GM18519 (cell line): ENCODE measurements around the gene CDC14B.
A peak's percentile ranks its signal among the peaks of the same experiment; 100 is the strongest.

Experiments
- ATAC-seq: cut with Tn5 transposase; IDR thresholded peaks from one replicate; pipeline ENCODE4 v1.9.1; 2021; ENCODE audit warnings: mild to moderate bottlenecking, moderate library complexity; ENCODE audit not compliant: unreplicated experiment, low FRiP score

CDC14B gene

DNA sequence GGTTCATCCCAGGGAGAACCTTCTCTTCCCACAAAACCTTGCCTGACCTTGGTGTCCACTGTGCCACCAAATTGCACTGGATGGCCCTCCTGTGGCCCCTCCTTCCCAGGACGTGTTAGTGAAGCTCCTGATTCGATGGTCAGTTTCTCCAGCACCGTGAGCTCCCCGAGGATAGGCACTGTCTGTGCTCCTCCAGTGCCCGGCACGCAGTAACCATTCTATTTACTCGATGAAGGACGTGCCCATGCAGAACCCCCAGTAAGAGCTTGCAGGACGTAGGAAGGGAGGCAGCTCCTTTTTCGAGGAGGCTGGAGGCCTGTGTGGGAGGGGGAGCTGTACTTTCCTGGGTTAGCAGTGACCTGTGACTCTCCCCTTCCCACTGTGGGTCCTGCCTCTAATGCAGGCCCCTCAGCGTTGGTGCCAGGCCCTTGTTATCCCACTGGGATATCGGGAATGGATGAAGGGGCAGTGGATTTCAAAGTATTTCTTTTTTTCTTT lies 130.1 kb downstream of the CDC14B start:
- no peak for ATAC-seq

DNA sequence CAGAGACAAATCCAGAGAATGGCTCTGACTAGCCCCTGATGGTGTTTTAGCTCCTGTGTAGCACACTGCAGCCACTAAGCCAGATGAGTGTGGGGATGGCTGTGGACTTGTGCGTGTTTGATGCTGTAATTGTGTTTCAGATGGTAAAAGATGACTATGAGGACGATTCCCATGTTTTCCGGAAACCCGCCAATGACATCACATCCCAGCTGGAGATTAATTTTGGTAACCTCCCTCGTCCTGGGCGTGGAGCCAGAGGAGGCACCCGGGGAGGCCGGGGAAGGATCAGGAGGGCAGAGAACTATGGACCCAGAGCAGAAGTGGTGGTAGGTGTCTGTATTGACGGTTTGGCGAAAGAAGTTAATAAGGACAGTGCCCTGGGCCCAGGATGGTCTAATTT lies 131.7 kb downstream of the CDC14B start:
- ATAC-seq = no peak

DNA sequence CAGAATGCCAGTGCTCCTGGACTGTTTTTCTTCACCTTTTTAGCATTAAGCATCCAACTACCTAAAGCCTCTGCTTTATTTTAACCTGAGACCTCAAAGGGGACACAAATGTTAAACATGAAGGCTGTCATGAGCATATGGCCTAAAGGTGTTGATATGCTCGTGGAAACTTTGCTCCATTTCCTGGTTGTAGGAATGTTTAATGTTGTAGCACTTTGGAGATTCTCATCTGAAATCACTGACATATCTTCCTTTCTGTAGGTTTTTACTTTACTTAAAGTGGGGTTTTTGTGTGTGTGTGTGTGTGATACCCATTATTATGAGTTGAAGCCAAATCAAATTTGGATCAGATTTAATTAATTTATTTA lies 132.6 kb downstream of the CDC14B start:
- ATAC-seq = no peak

DNA sequence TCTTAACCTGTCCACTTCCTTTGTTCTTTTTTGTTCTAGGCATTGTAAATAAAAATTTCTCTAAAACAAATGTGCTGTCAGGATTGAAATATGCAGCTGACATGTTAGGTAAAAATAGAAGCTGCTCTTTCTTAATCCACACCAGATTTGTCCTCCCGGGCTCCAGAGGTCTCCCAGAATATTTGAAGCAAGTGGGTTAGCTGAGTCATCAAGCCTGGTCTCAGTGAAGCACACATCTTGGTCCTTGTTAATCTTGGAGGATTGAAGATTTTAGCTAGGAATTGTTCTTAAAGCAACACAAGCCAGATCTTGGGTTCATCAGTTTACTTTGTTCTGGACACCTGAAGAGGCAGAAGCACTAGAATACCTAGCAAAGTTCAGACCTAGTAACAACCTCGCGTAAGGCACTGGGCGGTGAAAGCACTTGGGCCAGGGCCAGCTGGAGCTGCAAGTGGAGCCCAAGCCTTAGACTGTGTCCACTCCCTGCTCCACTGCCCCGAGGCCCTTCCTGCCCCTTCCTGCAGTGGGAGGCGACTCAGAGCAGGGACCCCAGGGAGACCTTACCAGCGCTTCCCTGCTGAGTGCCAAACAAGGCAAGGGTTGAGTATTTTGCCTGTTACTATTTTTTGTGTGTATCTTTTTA lies 133.1 kb downstream of the CDC14B start:
- ATAC-seq = no peak

DNA sequence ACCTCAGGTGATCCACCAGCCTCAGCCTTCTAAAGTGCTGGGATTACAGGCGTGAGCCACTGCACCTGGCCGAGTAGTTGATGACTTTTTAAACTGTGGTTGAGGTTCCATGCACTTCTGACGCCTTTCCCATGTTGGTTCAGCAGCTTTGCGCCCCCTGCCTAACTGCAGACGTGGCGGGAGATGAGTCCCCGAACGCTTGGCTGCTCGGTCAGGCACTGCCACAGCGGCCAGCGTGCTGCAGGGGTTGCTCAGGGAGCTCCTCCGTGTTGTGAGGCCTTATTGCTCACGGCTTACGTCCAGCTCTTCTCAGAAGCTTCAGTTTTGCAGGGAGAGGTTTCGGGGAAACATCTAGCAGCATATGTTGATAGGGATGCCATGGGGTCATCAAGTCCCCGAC lies 134.4 kb downstream of the CDC14B start:
- ATAC-seq = no peak

DNA sequence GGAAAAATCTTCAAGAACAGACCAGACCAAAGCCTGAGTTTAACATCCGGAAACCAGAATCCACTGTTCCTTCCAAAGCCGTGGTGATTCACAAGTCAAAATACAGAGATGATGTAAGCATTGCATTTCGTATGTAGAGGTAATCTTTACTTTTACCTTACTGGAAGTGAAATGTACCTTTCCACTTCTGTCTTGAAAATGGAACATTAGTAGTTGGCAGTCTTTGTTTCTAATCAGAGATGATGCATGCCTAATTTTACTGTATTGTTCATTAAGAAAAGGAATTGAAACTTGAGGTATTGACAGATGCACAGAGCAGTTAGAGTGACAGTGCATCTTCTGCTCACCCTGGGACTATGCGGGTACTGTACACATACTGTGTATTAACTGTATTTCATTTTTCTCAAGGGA lies 135.1 kb downstream of the CDC14B start:
- ATAC-seq = peak; percentile 81

DNA sequence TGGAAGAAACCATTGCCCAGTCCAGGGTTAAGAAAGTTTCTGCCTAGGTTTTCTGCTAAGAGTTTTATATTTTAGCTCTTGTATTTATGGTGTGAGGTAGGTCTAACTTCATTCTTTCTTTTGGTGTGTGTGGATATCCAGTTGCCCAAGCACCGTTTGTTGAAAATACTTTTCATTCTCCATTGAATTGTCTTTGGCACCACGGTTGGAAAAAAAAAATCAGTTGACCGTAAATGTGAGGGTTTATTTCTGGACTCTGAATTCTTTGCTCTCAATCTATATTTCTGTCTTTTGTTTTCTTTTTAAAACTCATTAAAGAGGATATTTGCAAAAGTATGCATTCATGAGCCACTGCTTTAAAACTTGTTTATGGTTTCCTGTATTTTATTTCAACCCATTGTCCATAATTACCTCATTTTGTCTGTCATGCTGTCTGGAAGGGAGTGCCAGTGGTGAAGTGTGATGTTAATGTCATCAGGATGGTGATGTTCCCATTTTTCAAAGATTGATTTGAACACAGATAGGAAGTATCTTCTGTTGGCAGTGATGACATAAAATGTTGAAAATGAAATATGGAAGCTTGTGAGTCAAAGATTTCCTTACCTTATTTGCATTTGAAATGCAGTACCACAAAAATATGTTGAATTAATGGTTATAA lies 135.8 kb downstream of the CDC14B start:
- ATAC-seq = no peak

DNA sequence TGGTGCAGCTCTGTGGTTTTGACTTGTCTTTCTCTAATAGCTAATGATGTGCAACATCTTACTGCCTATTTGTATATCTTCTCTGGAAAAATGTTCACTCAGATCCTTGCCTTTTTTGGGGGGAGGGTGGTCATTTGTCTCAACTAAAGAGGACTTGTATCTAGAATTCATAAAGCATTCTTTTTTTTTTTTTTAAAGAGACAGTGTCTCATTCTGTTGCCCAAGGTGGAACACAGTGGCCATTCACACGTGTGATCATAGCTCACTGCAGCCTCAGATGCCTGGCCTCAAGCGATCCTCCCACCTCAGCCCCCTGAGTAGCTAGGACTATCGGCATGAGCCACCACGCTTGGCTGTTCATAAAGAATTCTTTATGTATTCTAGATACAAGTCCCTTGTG lies 136.4 kb downstream of the CDC14B start:
- ATAC-seq = no peak

DNA sequence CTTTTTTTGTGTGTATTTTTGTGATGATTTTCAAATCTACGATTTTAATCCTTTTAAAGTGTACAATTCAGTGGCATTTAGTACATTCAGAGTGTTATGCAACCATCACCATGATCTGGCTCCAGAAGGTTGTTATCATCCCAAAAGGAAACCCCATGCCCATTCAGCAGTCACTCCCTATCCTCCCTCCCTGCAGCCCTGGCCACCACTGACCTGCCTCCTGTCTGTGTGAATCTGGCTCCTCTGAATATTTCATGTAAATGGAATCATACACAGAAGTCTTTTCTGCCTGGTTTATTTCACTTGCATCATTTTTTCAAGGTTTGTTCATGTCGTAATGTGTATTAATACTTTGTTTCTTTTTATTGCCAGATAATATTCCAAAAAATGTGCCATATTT lies 137.2 kb downstream of the CDC14B start:
- no peak for ATAC-seq

DNA sequence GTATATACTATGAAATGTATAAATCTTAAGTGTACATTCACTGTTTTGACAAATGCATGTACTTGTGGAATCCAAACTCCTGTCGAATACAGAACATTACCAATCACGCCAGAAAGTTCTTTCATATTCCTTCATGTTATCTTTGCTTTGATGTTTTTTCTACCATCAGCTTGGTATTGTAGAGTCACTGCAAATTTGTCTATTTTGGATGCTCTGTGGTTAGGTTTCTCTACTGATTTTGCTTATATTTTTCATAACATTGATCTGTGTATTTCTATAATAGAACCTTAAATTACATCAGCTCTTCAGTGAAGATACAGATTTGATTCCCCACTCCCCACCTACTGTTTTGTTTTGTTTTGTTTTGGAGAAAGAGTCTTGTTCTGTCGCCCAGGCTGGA lies 138.9 kb downstream of the CDC14B start:
- no peak for ATAC-seq

DNA sequence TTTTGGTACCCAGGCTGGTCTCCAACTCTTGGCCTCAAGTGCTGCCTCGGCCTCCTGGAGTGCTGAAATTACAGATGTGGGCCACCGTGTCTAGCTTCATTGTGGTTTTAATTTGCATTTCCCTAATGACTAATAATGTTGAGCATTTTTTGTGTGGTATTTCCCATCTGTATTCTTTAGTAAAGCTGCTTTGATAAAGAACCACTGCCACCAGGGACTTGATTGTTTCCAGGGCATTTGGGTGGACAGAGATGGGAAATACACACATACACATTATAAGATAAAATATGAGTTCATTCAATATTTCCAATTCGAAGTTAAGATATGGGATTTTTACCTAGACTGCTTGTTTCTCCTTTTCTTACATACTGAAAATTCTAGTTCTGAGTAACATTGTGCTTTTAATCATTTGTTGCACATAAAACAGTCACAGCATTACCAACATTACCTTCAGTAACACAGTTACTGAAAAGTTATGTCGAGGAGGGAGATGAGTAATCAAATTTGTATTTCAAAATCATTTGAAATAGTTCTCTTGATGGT lies 140.7 kb downstream of the CDC14B start:
- peak; percentile 70 for ATAC-seq

DNA sequence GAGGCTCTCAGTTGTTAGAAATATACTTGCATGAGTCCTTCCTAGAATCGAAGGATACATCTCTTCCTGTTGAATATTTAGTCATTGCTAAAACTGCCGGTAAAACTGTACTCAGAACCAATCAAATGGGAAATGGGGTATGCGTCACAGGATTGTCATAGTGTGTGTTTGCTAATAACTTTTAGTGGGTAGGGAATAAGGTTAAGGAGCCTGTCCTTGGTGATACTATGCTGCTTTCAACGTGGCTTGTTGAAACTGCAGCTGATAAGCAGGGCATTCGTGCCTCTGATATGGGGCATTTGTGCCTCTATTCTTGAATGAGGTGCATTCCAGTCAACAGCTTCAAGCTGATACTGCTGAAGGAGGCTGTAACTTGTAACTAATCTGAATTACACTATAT lies 143.1 kb downstream of the CDC14B start:
- no peak for ATAC-seq

DNA sequence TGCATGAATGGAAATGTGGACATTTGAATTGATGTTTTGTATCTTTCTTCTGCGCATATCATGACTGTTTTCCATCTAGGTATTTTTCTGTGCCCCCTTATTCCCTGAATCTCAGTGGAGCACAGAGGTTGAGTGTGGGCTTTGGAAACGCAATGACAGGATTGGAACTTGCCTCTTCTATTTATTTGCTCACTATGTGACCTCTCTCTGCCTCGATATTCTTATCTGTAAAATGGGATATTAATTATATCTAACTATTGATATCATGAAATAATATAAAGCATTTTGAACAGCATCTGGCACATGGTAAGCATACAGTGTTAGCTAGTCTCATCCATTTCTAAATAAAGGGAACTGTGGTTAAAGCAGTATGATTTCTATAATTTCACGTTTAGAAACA lies 143.6 kb downstream of the CDC14B start:
- no peak for ATAC-seq

DNA sequence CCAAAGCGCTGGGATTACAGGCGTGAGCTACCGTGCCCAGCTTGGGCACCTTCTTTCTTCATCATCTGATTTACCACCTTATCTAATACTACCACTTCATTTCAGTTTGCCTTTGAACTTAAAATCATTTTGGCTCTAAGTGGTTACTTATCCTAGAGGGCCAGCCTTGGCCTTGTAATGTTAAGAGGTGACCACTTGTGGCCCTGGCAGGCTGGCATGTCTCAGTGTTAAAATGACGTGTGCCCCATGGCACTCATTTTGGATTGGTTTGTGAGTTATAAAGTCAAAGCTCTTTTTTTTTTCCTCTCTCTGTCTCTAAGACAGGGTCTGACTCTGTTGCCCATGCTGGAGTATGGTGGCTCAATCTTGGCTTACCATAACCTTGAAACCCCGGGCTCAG lies 151.9 kb downstream of the CDC14B start:
- ATAC-seq = no peak

DNA sequence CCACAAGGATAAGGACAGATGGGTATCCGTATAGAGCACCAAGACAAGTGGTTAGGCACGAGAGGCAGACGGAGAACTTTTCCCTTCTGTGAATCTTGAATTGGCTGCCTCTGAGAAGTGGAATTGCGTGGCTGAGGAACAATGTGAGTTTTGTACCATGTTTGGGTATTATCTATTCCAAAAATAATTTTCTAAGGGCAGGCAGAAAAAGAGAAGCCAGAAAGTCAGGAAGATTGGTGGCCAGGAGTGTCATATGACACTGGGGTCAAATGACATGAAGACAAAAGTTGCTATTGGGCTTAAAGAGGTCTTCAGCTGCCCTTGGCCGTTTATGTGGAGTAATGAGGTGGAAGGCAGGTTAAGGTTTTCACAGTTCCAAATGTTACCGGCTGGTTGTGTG lies 155.2 kb downstream of the CDC14B start:
- ATAC-seq = no peak

DNA sequence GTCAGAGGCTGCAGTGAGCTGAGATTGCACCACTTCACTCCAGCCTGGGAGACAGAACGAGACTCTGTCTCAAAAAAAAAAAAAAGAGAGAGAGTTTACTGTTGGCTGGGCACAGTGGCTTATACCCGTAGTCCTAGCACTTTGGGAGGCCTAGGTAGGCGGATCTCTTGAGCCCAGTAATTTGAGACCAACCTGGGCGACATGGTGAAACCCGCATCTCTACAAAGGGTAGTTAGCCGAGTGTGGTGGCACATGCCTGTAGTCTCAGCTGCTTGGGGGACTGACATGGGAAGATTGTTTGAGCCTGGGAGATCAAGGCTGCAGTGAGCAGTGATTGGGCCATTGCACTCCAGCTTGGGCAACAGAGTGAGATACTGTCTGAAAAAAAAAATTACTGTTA lies 157.1 kb downstream of the CDC14B start:
- no peak for ATAC-seq

DNA sequence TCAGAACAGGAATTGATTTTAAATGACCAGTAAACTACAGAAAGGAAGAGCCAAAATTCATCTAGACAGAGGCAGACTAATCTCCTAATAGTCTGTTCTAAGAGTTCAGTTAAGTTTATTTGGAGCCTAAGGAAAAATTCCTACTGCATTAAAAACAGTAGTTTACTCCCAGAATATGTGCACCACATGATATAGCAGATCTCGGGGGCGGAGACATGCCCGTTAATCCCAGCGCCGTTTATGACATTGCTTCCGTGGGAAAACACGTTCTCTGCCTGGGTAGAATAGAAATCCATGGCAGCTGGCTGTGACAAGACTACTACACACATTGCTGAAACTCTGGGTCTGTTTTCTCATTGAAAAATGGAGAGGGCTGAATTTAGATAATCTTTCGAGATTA lies 158.3 kb downstream of the CDC14B start:
- ATAC-seq = no peak

DNA sequence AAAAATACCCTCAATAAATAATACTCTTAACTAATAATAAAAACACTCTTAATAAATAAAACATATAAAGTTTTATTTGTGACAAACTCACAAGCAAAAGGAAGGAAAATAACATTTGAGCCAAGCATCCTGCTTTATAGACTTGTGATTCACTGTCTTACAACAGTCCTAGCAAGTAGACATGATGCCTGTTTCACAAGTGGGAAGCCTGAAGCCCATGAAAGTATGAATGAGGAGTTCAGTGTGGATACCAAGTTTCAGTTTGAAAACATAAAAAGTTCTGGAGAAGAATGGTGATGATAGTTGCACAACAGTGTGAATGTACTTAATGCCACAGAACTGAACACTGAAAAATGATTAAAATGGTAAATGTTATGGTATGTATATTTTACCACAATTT lies 158.8 kb downstream of the CDC14B start:
- ATAC-seq = no peak

DNA sequence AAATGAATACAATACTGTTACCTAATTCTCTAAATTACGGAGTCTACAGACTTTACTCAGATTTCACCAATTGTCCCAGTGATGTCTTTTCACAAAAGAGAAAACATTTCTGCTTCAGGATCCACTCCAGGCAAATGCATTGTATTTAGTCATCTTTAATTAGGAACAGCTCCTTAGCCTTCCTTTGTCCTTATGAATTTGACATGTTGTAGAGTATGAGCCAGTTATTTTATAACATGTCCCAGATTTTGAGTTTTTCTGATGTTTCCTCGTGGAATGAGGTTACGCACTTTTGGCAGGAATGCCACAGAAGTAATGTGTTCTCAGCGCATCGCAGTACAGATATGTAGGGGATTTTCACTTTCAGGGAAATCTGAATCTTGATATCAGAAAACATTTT lies 159.2 kb downstream of the CDC14B start:
- ATAC-seq = no peak

DNA sequence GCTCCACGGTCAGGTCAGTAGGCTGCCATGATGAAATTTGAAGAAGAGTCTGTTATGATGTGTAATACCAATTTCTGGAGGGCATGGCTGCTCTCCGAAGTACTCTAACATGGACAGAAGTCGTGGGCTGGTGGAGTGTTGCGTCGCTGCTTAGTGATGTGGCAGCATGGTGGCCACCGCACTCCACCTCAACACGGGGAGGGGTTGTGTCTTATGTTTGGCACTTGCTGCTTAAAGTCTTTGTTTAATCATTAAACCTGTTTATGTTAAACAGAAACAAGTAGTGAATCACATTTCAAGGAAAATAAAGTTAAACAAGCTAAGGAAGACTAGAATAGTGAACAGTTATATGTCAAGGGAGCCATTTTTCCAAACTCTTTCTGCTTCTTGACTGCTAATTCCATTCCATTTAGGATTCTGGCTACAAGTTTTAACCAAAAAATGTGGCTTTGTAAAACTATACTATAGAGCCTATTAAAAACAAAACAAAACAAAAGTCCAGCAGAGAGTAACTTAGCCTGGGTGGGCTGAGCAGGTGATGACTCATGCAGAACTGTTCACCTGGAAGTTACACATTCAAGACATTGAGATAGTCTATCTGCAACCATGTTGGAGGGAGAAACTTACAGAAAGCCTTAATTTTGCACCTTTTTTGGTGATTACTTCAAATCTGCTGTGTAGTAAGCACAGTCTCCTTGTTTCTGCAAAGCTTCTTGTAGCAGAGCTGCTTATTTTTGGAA lies 160.2 kb downstream of the CDC14B start:
- no peak for ATAC-seq

DNA sequence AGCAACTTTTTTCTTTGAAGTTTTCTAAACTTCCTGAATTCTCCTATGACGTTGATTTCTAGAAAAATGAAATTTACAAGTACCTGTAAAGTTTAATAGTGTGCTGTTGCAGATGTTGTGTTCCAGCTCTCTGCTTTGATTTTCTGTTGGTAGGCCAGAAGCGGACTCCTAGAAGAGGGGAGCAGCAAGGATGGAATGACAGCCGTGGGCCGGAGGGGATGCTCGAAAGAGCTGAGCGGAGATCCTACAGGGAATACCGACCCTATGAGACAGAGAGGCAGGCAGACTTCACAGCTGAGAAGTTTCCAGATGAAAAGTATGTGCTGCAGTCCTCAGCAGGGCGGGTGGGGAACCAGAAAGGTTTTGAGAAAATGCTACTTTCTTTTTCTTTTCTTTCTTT lies 161.4 kb downstream of the CDC14B start:
- no peak for ATAC-seq

DNA sequence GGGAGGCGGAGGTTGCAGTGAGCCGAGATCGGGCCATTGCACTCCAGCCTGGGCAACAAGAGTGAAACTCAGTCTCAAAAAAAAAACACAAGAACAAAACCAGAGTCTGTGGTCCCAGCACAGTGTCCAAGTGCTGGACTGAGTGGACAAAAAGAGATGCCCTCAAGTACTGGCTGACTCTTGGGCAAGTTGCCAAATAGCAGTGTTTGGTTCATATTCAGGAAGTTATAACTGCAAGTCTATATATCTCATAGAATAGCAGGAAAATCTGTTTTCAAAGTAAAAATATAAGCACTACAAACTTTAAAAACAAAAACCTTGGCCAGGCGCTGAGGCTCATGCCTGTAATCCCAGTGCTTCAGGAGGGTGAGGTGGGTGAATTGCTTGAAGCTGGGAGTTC lies 162.4 kb downstream of the CDC14B start:
- ATAC-seq = no peak
